Cardiac septum (tissue), 1 donor: ENCODE data around the gene RFX1. TPM values are rescaled to one million over a fixed set of nuclear protein-coding genes. Genes with fewer than 3 reads are reported as not detected.

Experiments used
- DNase-seq: peaks from one replicate; pipeline ENCODE4 v3.0.0-alpha.2; 2020; ENCODE audit warnings: low spot score
- intact Hi-C: fragments of 100-400 bp; cut with DNase I; formaldehyde crosslinking; loops from one replicate; pipeline ENCODE4 v1.14.0; 2022
- total RNA-seq: library from RNA; stranded (reverse); fragmentation: NEBNext Ultra II Directional; extraction: Animal tissue kit (Norgen Biotek cat#: 25700); gene quantifications from one replicate; pipeline ENCODE4 v1.2.1, GENCODE V29; 2021
- donor health status: DM: no; HTN: no; CAD: no.

RFX1 gene
- total RNA-seq, 1 donor from 2014 or later = 13.4 TPM

DNA sequence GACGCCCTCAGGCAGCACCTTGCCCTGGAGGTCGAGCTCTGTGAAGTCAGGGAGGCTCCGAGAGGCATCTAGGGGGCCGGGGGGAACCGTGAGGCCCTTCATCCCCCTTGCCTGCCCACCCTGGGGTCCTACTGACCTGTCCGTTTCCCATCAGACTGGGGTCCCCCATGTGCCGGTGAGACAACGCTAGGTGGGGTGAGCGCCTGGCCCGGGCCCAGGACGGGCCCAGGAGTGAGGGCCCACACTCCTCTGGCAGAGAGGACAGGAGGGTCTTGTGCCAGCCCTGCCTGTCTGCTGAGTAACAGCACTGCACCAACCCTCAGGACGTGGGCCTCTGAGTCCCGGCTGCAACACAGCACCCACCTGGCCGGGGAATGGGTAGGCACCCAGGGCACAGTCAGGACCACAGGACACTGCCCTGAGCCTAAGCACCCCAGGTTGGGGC, 39.4 kb downstream of the RFX1 start:
- DNase-seq = no peak
- intact Hi-C loops = no loop called here

DNA sequence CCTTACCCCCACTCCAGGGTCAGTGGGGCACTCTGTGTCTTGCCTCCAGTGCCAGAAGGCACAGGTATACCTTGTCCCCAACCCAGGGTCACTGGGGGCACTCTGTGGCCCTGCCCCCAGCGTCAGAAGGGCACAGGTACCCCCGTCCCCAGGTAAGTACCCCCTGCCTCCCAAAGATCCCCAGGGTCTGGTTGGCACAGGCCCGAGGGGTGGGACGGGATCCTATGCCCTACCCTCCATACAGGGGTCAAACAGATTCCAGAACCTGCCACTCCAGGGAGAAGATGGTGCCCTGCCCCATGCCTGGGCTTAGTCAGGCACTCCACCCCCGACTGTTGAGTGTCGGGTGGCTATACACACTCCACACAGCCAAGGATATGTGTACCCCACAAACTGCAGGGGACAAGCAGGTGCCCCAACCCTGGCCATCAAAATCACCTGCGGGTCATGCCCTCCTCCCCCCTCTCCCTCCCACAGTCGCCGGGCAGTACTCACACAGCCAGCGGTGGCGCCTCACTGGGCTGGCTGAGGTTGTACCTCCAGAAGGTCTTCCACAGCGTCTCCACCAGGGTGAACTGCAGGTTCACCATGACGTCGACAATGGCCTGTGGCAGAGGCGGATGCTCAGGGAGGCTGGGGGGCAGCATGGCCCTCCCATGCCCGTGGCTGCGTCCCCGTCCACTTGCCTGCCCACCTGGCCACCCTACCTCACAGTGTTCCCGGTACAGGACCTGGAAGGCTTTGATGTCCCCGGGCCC, 40.0 kb downstream of the RFX1 start:
- intact Hi-C loops = no loop called here
- no peak for DNase-seq

DNA sequence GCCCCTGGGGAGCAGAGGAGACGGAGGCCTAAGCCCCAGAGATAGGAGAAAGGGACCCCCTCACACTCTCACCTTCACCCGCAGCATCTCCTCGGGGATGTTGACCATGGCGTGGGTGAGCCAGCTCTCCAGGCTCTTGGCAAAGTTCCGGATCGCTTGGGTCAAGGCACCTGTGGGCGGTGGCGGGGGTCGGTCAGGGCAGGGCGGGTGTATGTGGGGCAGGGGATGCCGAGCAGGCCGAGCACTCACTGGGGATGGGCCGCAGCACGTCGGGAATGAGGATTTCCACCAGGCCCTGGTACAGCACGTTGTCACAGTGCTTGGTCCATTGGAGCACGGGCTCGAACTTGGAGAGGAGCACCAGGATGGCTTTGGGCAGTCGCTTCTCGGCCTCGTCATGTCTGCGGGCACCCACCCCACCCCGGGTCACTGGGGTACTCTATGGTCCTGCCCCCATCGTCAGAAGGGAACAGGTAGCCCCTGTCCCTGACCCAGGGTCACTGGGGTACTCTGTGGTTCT, 40.7 kb downstream of the RFX1 start:
- intact Hi-C loops = no loop called here
- DNase-seq = no peak

DNA sequence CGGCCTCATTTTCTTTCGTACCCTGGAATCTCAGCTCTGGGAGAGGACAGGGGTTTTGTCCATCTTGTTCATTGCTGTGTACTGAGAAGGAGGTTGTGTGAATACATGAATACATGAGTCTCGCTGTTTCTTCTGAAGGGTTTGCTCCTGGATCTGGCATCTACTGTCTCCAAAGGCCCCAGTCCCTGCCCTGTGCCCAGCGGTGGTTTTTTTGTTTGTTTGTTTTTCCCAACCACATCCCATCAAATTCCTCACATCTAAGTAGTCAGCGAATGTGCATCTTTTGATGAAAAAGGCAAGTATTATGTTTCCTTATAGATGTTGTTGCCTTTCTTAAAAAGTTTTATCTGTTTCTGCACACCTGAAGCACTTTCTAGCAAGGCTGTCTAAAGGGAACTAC, 41.3 kb downstream of the RFX1 start:
- DNase-seq = no peak
- intact Hi-C loops = no loop called here

DNA sequence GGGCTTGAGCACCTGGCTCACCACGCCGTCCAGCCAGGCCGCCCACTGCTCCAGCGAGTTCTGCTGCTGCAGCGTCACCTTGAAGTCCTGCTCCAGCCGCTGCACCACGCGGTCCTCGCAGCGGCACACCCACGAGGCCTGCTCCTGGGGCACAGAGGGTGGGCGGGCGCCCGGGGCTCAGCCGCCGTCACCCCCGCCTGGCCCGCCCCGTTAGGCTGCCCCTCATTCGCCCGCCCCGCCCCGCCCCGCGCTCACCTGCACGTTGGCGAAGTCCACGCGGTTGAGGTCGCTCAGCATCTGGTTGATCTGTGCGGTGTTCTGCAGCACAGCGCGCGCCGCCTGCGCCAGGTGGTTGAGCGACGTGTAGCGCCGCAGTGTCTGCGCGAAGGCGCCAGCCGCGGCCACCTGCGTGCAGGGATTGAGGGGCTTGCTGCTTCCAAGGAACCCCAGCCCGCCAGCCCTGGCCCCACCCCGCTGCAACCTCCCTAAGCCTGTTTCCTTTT, 42.5 kb downstream of the RFX1 start:
- intact Hi-C loops = no loop called here
- no peak for DNase-seq

DNA sequence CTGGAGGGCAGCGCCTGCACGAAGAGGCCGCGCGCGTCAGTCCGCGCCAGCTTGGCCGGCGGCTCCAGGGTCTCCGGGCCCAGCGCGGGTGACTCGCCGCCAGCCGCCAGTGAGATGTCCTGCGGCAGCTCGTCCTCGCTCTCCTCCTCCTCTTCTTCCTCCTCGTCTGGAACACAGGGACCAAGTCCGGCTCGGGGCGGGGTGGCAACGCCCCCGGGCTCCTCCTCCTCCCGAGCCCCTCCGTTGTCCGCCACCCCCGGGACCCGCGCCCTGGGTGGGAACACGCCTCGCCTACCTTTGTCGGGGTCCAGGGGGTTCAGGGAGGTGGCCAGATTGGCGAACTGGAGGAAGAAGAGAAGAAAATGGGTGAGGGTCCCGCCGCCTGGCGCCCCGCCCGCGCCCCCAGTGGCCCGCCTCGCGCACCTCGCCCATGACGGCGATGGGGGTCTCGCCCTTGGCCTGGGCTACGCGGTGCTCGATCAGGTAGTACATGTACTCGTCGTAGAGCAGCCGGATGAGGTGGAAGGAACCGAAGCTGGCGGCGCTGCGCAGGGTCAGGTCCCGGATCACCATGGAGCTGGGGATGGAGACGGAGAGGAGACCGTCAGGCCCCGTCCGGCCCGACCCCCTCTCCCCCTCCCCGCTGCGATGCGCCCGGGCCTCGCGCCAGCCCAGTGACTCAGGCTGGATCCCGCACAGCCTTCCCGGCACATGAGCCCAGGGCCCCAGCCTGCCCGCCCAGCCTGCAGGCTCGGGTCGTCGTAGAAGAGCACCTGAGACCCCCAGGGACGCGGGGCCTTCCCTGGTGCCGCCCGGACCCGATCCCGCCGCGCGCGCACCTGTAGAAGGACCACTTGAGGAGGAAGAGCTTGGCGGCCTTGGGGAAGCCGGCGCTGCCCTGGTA, 43.2 kb downstream of the RFX1 start:
- DNase-seq = no peak
- intact Hi-C loops = no loop called here

DNA sequence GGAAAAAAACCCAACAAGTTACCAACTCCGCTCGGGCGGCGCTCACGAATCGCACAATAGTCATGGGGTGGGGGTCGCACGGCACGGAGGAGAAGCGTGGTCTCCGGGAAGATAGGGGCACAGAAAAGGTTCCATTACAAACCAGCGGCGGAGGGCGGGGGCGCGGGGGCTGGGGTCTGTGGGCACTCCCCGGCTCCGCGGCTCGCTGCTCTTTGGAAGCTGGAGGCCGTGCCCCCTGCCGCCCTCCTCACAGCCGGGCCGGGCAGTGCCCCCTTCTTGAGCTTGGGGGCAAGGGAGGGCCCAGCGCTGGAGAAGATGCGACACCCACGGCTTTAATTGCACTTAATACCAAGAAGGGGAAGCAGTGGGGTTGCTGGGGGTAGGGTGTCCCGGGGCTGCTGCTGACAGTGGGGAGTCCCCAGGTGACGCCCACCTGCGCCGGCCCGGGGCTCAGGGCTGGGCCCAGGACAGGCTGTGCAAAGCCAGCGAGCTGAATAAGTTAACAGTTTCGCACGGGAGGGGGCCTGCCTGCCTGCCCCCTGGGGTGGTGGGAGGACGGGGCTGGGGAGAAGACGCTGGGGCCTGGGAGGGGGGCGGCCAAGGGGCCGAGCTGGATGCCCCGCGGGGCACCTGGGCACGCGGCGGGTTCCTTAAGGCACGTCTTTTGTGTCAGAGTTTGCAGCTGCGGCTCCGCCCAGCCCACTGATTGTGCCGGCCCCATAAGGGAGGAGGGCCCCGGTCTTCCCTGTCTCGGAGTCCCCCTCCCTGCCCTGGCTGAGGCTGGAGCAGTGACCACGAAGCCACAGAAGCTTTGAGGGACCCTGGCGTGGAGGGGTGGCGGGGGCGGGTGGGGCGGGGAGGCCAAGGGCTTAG, 44.1 kb downstream of the RFX1 start:
- intact Hi-C loops = no loop called here
- DNase-seq = no peak

DNA sequence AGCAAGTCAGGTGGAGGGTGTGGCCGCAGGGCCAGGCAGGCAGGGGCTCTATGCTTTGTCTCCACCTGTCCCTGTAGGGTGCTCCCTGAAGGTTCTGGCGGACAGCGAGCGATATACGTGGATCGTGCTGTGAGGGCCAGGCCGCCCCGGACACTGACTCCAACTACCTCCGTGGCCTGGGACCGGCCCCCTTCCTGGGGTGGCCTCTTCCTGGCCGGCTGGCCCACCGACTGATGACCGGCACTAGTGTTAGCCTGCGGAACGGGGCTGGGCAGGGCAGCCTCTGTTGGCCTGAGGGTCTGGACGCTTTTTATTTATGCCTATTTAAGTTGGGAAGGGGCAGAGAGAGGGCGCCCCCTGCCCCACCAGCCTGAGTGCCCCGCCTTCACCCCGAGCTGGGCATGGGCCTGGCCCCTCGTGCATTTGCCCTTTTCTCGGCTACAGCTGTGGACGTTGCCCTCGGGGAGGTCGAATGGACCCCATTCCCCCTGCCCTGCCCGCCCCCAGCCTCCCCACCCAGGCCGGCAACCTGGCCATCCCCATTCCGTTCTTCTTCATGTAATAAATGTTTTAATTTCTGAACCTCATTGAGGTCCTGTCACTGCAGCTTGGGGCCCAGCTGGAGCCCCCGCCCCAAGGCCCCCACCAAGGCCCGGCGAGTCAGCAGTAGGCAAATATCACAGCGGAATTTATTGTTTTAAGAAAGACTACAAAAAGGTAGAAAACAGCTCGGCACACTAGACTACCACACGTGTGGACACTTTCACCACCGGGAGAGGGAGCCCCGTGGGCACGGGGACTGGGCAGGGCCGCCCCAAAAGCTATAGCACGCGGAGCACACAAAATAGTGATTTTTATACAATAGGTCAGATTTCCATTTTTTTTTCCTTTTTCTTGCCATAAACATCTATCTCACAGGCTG, 45.0 kb downstream of the RFX1 start:
- intact Hi-C loops = no loop called here
- no peak for DNase-seq

DNA sequence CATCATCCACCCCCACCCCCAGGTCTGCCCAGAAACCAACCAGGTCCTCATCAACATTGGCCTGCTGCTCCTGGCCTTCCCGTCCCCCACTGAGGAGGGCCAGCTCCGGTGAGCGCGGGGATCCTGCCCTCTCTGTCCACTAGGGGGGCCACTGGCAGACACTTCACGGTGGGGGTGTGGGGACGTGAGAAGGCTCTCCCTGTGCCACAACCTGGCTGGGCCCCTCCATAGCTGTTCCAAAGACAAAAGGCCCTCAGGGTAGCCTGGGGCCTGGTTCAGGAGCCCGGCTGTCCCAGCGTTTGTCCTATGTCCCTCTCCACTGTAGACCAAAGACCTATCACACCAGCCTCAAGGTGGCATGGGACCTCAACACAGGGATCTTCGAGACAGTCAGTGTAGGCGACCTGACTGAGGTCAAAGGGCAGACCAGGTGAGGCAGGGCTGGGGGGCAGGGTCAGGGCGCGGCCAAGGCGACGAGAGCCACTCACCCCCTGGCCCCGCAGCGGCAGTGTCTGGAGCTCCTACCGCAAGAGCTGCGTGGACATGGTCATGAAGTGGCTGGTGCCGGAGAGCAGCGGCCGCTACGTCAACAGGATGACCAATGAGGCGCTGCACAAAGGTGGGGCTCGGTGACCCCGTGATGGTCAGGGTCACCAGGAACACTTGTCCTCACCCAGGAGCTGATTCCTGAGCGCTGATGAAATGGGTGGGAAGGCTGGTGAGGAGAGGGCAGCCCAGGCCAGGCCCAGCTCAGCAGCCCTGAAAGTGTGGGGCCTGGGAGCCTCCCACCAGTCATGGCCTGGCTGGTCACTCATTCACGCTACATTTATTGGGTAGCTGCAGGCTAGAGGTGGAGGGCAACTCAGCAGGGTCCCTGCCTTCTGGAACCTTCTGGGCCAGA, 45.9 kb downstream of the RFX1 start:
- intact Hi-C loops = no loop called here
- DNase-seq = no peak

DNA sequence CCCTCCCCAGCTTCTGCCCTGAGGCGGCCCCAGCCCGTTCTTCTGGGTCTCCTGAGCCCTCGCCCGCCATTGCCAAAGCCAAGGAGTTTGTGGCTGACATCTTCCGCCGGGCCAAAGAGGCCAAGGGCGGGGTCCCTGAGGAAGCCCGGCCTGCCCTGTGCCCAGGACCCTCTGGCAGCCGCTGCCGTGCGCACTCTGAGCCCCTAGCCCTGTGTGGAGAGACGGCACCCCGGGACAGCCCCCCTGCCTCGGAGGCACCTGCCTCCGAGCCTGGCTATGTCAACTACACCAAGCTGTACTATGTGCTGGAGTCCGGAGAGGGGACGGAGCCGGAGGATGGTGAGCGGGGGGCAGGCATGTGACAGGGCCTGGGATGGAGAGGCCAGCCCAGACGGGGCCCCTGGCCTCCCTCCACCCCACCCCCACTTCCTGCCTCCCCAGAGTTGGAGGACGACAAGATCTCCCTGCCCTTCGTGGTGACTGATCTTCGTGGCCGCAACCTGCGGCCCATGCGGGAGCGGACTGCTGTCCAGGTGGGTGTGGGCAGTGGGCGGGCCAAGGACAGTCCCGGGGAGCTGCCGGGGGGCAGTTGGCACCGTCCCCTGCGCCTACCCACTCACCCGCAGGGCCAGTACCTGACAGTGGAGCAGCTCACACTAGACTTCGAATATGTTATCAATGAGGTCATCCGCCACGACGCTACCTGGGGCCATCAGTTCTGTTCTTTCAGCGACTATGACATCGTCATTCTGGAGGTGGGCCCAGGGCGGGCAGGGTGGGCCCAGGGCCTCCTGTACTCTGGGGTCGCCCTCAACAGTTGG, 46.8 kb downstream of the RFX1 start:
- no peak for DNase-seq
- intact Hi-C loops = no loop called here

DNA sequence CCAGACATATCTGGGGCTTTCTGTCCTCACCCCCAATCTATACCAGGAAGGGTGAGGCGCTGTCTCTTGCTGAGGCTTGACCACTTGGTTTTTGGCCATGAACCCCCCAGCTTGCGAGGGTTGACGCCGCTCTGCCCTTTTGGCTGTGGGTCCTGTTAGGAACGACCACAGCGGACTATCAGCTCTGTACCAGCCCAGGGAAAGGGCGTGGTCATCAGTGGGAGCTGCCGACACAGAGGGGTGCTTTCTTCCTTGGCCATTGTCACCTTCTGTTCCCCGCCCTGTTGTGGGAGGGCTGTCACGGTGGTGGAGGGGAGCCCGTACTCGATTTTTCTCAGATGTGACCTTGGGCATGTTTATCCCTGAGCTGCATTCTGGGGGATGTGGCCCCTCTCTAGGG, 48.1 kb downstream of the RFX1 start:
- intact Hi-C loops = no loop called here
- DNase-seq = no peak

DNA sequence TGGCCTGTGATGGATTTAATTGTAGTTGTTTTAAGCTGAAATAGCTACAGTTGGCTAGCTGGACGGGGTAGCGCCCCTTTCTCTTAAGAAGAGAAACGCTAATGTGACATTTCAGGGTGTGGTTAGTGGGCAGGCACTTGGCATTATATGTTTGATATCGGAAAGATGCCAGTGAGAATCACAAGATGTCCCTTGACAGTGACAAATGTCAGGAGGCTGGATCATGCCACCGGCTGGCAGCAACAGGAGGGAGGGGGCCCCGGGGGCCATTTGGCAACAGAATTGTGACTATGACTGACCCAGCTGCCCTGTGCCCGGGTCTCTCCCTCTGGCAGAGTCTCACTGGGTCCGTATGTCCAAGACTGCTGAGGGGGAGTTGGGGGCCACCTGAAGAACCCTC, 49.1 kb downstream of the RFX1 start:
- no peak for DNase-seq
- intact Hi-C loops = no loop called here

DNA sequence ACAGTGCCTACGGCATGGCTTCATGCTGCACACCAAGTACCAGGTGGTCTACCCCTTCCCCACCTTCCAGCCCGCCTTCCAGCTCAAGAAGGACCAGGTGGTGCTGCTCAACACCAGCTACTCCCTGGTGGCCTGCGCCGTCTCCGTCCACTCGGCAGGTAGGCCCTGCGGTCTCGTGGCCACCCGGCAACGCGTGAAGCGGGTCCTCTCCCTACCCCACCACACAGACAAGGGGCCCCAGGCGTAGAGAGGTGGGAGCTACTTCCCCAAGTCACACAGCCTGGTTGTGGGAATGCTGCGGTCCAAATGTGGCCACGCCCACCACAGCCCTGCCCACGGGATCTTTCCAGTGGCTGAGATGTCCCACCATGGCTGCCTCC, 49.8 kb downstream of the RFX1 start:
- intact Hi-C loops = no loop called here
- no peak for DNase-seq

DNA sequence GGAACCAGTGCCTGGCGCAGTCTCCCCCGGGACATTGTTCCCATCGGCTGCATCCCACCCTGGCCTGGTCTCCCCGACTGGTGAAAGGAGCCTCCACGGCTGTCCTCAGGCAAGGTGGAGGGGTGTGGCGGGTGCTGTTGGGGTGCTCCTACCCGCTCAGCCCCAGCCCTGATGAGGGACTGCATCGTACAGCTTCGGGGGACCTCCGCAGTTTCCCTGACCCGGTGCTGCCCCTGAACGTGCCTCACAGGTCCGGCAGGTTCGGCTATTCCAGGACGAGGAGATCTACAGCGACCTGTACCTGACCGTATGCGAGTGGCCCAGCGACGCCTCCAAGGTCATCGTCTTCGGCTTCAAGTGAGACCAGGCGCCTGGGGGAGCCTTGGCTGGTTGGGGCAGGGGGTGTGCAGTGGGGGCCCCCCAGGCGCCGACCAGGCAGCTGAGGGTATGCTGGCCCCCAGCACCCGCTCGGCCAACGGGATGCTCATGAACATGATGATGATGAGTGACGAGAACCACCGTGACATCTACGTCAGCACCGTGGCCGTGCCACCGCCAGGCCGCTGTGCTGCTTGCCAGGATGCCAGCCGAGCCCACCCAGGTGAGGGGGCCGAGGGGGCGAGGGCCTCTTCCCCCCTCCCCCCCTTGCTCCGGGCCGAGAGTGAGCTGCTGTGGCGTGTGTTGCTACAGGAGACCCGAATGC, 50.3 kb downstream of the RFX1 start:
- intact Hi-C loops = no loop called here
- DNase-seq = no peak

DNA sequence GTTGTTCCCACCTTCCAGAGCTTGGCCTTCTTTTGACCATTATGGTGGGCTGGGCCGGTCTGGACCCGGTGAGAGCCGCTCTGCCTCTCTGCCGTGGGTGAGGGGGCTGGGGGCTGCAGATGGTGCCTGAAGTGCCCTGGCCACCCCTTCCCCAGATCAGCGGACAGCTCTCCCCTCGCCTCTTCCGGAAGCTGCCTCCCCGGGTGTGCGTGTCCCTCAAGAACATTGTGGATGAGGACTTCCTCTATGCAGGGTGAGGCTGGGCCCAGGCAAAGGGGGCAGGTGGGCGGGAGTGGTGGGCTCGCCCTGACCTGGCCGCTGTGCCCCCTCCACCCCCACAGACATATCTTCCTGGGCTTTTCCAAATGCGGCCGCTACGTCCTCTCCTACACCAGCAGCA, 51.9 kb downstream of the RFX1 start:
- intact Hi-C loops = loop anchor here (5.0 kb wide), 1 partner anchor 47 kb away; the partner anchor contains the start of genes BRME1 and CC2D1A
- DNase-seq = no peak

DNA sequence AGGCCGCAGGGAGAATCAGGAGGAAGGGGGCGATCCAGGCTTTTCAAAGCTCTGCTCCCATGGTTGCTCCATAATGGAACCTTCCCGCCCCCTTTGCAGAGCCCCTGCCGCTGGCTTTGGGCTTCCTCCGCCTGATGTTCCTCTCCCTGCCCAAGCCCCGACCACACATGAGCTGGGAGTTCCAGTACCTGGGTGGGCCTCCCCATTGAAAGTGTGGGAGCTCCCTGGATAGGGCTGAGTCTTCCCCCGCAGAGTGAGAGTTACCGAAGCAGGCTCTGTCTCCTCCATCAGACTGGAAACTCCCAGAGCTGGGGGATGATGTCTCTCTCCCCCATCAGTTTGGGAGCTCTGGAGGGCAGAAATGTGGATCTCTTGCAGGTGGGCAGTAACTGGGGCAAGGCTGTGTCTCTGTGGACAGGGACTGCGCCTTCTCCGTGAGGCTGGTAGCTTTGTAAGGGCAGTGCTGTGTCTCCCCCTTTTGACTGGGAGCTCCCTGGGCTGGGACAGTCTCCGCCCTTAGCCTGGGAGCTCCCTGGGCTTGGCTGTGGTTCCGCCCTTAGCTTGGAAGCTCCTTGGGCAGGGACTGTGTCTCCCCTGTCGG, 53.1 kb downstream of the RFX1 start:
- no peak for DNase-seq
- intact Hi-C loops = loop anchor here (2.0 to 5.0 kb wide), 2 partner anchors 46 to 54 kb away; partner anchors contain the start of genes BRME1, CC2D1A and RFX1
